ENCODE results near the gene PRPH2.

DNA sequence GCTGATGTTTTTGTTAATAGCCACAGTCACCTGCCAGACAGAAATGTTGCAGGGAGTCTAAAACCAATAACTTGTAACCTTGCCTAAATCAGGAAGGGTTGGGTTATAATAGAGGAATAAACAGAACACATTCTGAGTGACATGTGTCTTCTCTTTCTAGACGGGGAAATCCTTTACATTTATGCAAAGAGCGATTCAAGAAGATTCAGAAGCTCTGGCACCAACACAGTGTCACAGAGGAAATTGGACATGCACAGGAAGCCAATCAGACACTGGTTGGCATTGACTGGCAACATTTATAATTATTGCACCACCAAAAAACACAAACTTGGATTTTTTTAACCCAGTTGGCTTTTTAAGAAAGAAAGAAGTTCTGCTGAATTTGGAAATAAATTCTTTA is 31.5 kb downstream of the PRPH2 start:
- no peak for TF ChIP-seq POLR2A (IDR thresholded peaks at IDR 0.05; ENCODE audit: low read depth, low read length)
- TF ChIP-seq TAF1 (IDR thresholded peaks at IDR 0.05; ENCODE audit: borderline replicate concordance, low read depth, low read length), result no peak
